Ammon's horn (tissue), 1 donor: ENCODE data around the gene SYT7.

ENCODE experiments used
- DNase-seq: peaks from one replicate; pipeline ENCODE4 v3.0.0-alpha.2; 2016; ENCODE audit warnings: low spot score

Gene SYT7

GRCh38 chr11:61516191-61516590 lies 64.7 kb downstream of the SYT7 start:
- no peak for DNase-seq

- no peak for DNase-seq
Observed at GRCh38 chr11:61515686-61516085, 65.2 kb downstream of the SYT7 start.

- no peak for DNase-seq
Observed at GRCh38 chr11:61514050-61514917, 66.6 kb downstream of the SYT7 start.

- no peak for DNase-seq
Observed at GRCh38 chr11:61513143-61513765, 67.6 kb downstream of the SYT7 start.

- no peak for DNase-seq
Observed at GRCh38 chr11:61512435-61512834, 68.4 kb downstream of the SYT7 start.

GRCh38 chr11:61511383-61511782 lies 69.5 kb downstream of the SYT7 start:
- no peak for DNase-seq

GRCh38 chr11:61510974-61511373 lies 69.9 kb downstream of the SYT7 start:
- DNase-seq = no peak

- no peak for DNase-seq
Observed at GRCh38 chr11:61510166-61510919, 70.5 kb downstream of the SYT7 start.

GRCh38 chr11:61509043-61510029 lies 71.5 kb downstream of the SYT7 start:
- peak; percentile 57 for DNase-seq

GRCh38 chr11:61507962-61508861 lies 72.7 kb downstream of the SYT7 start, which contains the start of gene LRRC10B:
TSS of gene LRRC10B (plus strand) at chr11:61508749. CDS start at chr11:61508999, 250 bp downstream.
- DNase-seq = peak; percentile 52

- DNase-seq = no peak
Observed at GRCh38 chr11:61507012-61507768, 73.7 kb downstream of the SYT7 start.

GRCh38 chr11:61505640-61506155 lies 75.2 kb downstream of the SYT7 start:
- peak; percentile 62 for DNase-seq

- no peak for DNase-seq
Observed at GRCh38 chr11:61505106-61505505, 75.8 kb downstream of the SYT7 start.

GRCh38 chr11:61503135-61503770 lies 77.6 kb downstream of the SYT7 start:
- DNase-seq = no peak

- no peak for DNase-seq
Observed at GRCh38 chr11:61502522-61502921, 78.4 kb downstream of the SYT7 start.

GRCh38 chr11:61499816-61500491 lies 80.9 kb downstream of the SYT7 start:
- DNase-seq = no peak

- DNase-seq = no peak
Observed at GRCh38 chr11:61498767-61499341, 82.0 kb downstream of the SYT7 start.

- no peak for DNase-seq
Observed at GRCh38 chr11:61497876-61498275, 83.0 kb downstream of the SYT7 start.
